GM10266 (cell line): ENCODE results near the gene TMX3.

ENCODE experiments used
- DNase-seq: peaks from one replicate; pipeline ENCODE4 v3.0.0; 2012; ENCODE audit errors: extremely low spot score
- TF ChIP-seq, protein P1 (sequence below): IDR thresholded peaks from 2 replicates; pipeline ENCODE4 v1.5.1; 2012; ENCODE audit warnings: mild to moderate bottlenecking, low read depth; ENCODE audit not compliant: control insufficient read depth, insufficient read depth; ENCODE audit errors: missing control alignments

Gene TMX3

DNA sequence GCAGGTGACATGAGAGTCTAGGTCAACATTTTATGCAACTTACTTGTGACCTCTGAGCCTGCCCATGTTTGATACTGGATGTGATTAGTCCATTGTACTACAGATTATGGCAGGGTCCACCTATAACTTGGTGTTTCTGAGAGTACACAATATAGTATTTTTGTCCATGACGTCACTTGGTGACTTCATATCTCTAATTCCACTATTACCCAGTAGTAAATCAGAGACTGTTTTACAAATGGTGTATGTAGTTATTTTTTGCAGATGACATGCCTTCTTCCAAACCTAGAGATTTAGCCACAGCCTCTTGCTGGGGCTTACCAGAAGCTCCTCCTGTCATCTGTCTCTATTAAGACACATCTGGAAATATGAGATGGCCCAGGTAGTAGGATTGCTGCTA, 24.6 kb upstream of the TMX3 start:
- TF ChIP-seq, protein P1, sequence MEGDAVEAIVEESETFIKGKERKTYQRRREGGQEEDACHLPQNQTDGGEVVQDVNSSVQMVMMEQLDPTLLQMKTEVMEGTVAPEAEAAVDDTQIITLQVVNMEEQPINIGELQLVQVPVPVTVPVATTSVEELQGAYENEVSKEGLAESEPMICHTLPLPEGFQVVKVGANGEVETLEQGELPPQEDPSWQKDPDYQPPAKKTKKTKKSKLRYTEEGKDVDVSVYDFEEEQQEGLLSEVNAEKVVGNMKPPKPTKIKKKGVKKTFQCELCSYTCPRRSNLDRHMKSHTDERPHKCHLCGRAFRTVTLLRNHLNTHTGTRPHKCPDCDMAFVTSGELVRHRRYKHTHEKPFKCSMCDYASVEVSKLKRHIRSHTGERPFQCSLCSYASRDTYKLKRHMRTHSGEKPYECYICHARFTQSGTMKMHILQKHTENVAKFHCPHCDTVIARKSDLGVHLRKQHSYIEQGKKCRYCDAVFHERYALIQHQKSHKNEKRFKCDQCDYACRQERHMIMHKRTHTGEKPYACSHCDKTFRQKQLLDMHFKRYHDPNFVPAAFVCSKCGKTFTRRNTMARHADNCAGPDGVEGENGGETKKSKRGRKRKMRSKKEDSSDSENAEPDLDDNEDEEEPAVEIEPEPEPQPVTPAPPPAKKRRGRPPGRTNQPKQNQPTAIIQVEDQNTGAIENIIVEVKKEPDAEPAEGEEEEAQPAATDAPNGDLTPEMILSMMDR, result no peak
- no peak for DNase-seq

GRCh38 chr18:68738564-68738963, 23.7 kb upstream of the TMX3 start:
- TF ChIP-seq, protein P1, result no peak
- DNase-seq, result no peak

- TF ChIP-seq, protein P1, result peak; percentile 72
- peak; percentile 50 for DNase-seq
Measured at GRCh38 chr18:68735483-68736343, 20.8 kb upstream of the TMX3 start.

GRCh38 chr18:68734308-68734707, 19.4 kb upstream of the TMX3 start:
- no peak for DNase-seq
- TF ChIP-seq, protein P1, result no peak

GRCh38 chr18:68733707-68734106, 18.8 kb upstream of the TMX3 start:
- TF ChIP-seq, protein P1, result no peak
- no peak for DNase-seq

GRCh38 chr18:68728081-68728700, 13.3 kb upstream of the TMX3 start:
- TF ChIP-seq, protein P1, result no peak
- DNase-seq, result no peak

DNA sequence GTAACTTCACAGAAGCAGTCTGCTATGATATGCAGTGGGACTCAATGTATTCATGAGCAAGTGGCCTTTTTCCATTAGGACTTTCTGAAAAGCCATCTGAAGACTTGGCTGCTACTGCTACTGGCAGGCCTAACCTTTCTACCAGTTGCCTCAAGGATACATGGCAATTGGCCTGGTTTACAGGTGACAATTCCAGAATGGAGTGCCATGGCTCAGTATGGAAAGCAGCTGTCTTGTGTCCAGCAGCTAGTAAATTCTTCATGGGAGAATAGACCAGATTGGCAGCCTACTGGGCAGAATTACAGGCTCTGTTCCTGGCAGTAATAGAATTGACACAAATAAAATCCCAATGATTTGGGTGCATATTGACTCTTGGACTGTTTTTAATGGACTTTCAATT, 12.6 kb upstream of the TMX3 start:
- DNase-seq, result no peak
- TF ChIP-seq, protein P1, result no peak
